H1 (cell line): ENCODE results near the gene ARHGEF11. TPM values are rescaled to one million over a fixed set of nuclear protein-coding genes. Genes with fewer than 3 reads are reported as not detected.

Experiments
- CTCF ChIA-PET: fragments of 300-600 bp; sonication (Branson Sonifier 250); formaldehyde crosslinking; loops from one replicate; lab custom pipeline; 2021; ENCODE audit not compliant: partially characterized antibody; lab: Charles Lee
- POLR2A ChIA-PET: fragments of 300-600 bp; sonication (Branson Sonifier 250); formaldehyde crosslinking; loops from one replicate; lab custom pipeline; 2021; ENCODE audit warnings: inconsistent platforms; ENCODE audit not compliant: partially characterized antibody; lab: Charles Lee
- DNase-seq, 2 experiments: peaks; one replicate each; pipeline versions ENCODE4 v3.0.0 to v3.0.0-alpha.2; 2010 to 2022; ENCODE audit warnings: low spot score in 2 of 2, low read depth in 1 of 2, mixed read lengths in 1 of 2
- FAIRE-seq: peaks from 2 replicates; lab custom pipeline; 2011; peaks lifted over from hg19 to GRCh38; lab: Jason Lieb, UNC
- H2AFZ ChIP-seq: 2 replicates; pipeline ENCODE4 v1.8.1; 2012; ENCODE audit warnings: low read length, inconsistent platforms
- H2AK5ac ChIP-seq: 2 replicates; pipeline ENCODE4 v1.6.1; 2013; ENCODE audit warnings: low read depth, low read length
- H2BK120ac ChIP-seq: replicated peaks from 2 replicates; pipeline ENCODE3; 2013; ENCODE audit warnings: low read depth, low read length, inconsistent platforms
- H2BK12ac ChIP-seq: 2 replicates; pipeline ENCODE4 v1.6.1; 2013; ENCODE audit warnings: low read depth, low read length
- H2BK15ac ChIP-seq: 2 replicates; pipeline ENCODE4 v1.6.1; 2013; ENCODE audit warnings: low read length
- H2BK20ac ChIP-seq: 2 replicates; pipeline ENCODE4 v1.6.1; 2013; ENCODE audit warnings: low read length
- H2BK5ac ChIP-seq: 2 replicates; pipeline ENCODE4 v1.6.1; 2013; ENCODE audit warnings: low read depth, low read length
- H3K14ac ChIP-seq: 2 replicates; pipeline ENCODE4 v1.6.1; 2013; ENCODE audit warnings: inconsistent platforms; ENCODE audit not compliant: insufficient read length
- H3K18ac ChIP-seq: 2 replicates; pipeline ENCODE4 v1.6.1; 2013; ENCODE audit warnings: low read length; ENCODE audit errors: extremely low read depth
- H3K23ac ChIP-seq: 2 replicates; pipeline ENCODE4 v1.6.1; 2013; ENCODE audit warnings: inconsistent platforms; ENCODE audit not compliant: insufficient read length
- H3K23me2 ChIP-seq: 2 replicates; pipeline ENCODE4 v1.6.1; 2013; ENCODE audit warnings: low read depth, low read length
- H3K27ac ChIP-seq: 2 replicates; pipeline ENCODE4 v1.6.1; 2011; ENCODE audit warnings: low read depth, low read length, inconsistent platforms
- H3K27me3 ChIP-seq, 4 experiments: replicated peaks in 1 of 4; 1 replicate in 1 of 4; 2 replicates in 3 of 4; pipeline versions ENCODE4 v1.6.1 to v1.8.1; 2011 to 2013; ENCODE audit warnings: low read length in 3 of 4, mild to moderate bottlenecking in 3 of 4, inconsistent platforms in 2 of 4, mixed read lengths in 2 of 4, moderate library complexity in 1 of 4; ENCODE audit not compliant: control insufficient read depth in 3 of 4, insufficient read depth in 3 of 4; ENCODE audit errors: extremely low read depth in 1 of 4
- H3K36me3 ChIP-seq, 4 experiments: 2 replicates each; pipeline versions ENCODE4 v1.6.1 to v1.8.1; 2011 to 2013; ENCODE audit warnings: mild to moderate bottlenecking in 4 of 4, low read length in 3 of 4, moderate library complexity in 2 of 4, control low read depth in 1 of 4, inconsistent platforms in 1 of 4; ENCODE audit not compliant: insufficient read depth in 4 of 4, control insufficient read depth in 2 of 4
- H3K4ac ChIP-seq: replicated peaks from 2 replicates; pipeline ENCODE3; 2013; ENCODE audit warnings: low read length, low read depth, mixed read lengths, inconsistent platforms; ENCODE audit not compliant: insufficient read length
- H3K4me1 ChIP-seq, 4 experiments: replicated peaks in 1 of 4; 1 replicate in 1 of 4; 2 replicates in 3 of 4; pipeline versions ENCODE4 v1.6.1 to v1.8.1; 2011 to 2013; ENCODE audit warnings: low read length in 3 of 4, inconsistent platforms in 2 of 4, mixed read lengths in 1 of 4; ENCODE audit not compliant: insufficient read depth in 4 of 4, control insufficient read depth in 3 of 4
- H3K4me2 ChIP-seq, 2 experiments: 2 replicates each; pipeline versions ENCODE4 v1.6.1 to v1.8.1; 2011 to 2013; ENCODE audit warnings: low read depth in 2 of 2, low read length in 2 of 2, control low read depth in 1 of 2, inconsistent platforms in 1 of 2, mild to moderate bottlenecking in 1 of 2; ENCODE audit not compliant: insufficient read depth in 1 of 2
- H3K4me3 ChIP-seq, 4 experiments: fragments of 200-600, 300-600 bp in 1 of 4; sonication (generic), shearing (Covaris generic), sonication (Bioruptor Twin) in 1 of 4; 2 replicates each; pipeline versions ENCODE4 v1.5.1 to v1.8.1; 2011 to 2016; ENCODE audit warnings: low read length in 4 of 4, low read depth in 3 of 4, control low read depth in 2 of 4, inconsistent platforms in 2 of 4, mild to moderate bottlenecking in 2 of 4, mixed read lengths in 1 of 4, moderate library complexity in 1 of 4; ENCODE audit not compliant: insufficient read depth in 2 of 4; ENCODE audit errors: extremely low read depth in 1 of 4
- H3K56ac ChIP-seq: replicated peaks from 2 replicates; pipeline ENCODE3; 2013; ENCODE audit warnings: low read depth, mild to moderate bottlenecking, mixed read lengths, low read length, inconsistent platforms; ENCODE audit not compliant: insufficient read length
- H3K79me1 ChIP-seq: 2 replicates; pipeline ENCODE4 v1.6.1; 2013; ENCODE audit warnings: low read depth, low read length, control low read depth
- H3K79me2 ChIP-seq, 2 experiments: 2 replicates each; pipeline versions ENCODE4 v1.6.1 to v1.8.1; 2012 to 2013; ENCODE audit warnings: low read length in 2 of 2, mild to moderate bottlenecking in 2 of 2, inconsistent platforms in 1 of 2; ENCODE audit not compliant: insufficient read depth in 2 of 2, control insufficient read depth in 1 of 2
- H3K9ac ChIP-seq, 4 experiments: replicated peaks in 1 of 4; 1 replicate in 1 of 4; 2 replicates in 3 of 4; pipeline versions ENCODE4 v1.6.1 to v1.8.1; 2011 to 2013; ENCODE audit warnings: low read depth in 3 of 4, low read length in 3 of 4, control low read depth in 2 of 4, mild to moderate bottlenecking in 2 of 4, moderate library complexity in 2 of 4, inconsistent platforms in 1 of 4; ENCODE audit errors: extremely low read depth in 1 of 4
- H3K9me3 ChIP-seq, 2 experiments: 2 replicates each; pipeline versions ENCODE4 v1.6.1 to v1.8.1; 2012 to 2013; ENCODE audit warnings: mild to moderate bottlenecking in 2 of 2, moderate library complexity in 2 of 2, control low read depth in 1 of 2, inconsistent platforms in 1 of 2, low read depth in 1 of 2, low read length in 1 of 2, mixed read lengths in 1 of 2; ENCODE audit not compliant: insufficient read depth in 2 of 2
- H4K20me1 ChIP-seq, 2 experiments: replicated peaks in 1 of 2; 2 replicates each; pipeline versions ENCODE3 to v1.8.1; 2011 to 2013; ENCODE audit warnings: inconsistent platforms in 2 of 2, low read length in 2 of 2, mild to moderate bottlenecking in 1 of 2; ENCODE audit not compliant: insufficient read depth in 2 of 2, control insufficient read depth in 1 of 2
- H4K5ac ChIP-seq: 2 replicates; pipeline ENCODE4 v1.6.1; 2013; ENCODE audit warnings: low read length, low read depth, mixed read lengths, inconsistent platforms; ENCODE audit not compliant: insufficient read length
- H4K8ac ChIP-seq: 2 replicates; pipeline ENCODE4 v1.8.0; 2013; ENCODE audit warnings: mild to moderate bottlenecking, moderate library complexity, low read length, inconsistent platforms; ENCODE audit not compliant: insufficient read depth; ENCODE audit errors: extremely low read depth
- H4K91ac ChIP-seq: replicated peaks from 2 replicates; pipeline ENCODE3; 2013; ENCODE audit warnings: low read length, mixed read lengths, inconsistent platforms; ENCODE audit not compliant: insufficient read length
- BACH1 ChIP-seq: IDR thresholded peaks from 2 replicates; pipeline ENCODE4 v1.6.1; 2012; ENCODE audit warnings: low read length, improper control_type of control experiment
- WGBS, 2 experiments: shearing (Covaris generic) in 1 of 2; methylation state at CpG; one replicate each; pipeline versions ENCODE4 v1.1.6 to v1.1.7; 2013 to 2015; ENCODE audit warnings: low lambda C conversion rate in 2 of 2, mixed read lengths in 2 of 2, inconsistent platforms in 1 of 2, low coverage in 1 of 2, missing lambda C conversion rate in 1 of 2; ENCODE audit not compliant: insufficient replicate concordance in 2 of 2, insufficient coverage in 1 of 2, insufficient read length in 1 of 2; ENCODE audit errors: extremely low coverage in 1 of 2, missing lambda C conversion rate in 1 of 2; 5-methylcytosine and 5-hydroxymethylcytosine counted together
- polyA plus RNA-seq, 7 experiments: library from polyadenylated mRNA; depleted of rRNA in 3 of 7; stranded (reverse) in 5 of 7; unstranded in 2 of 7; fragments of >200 nt in 5 of 7; fragments of 200-250 nt in 2 of 7; gene quantifications; 1 replicate in 5 of 7; 2 replicates in 1 of 7; 4 replicates in 1 of 7; pipeline versions ENCODE4 v1.2.1 to v1.2.3, GENCODE V29; 2011 to 2013; ENCODE audit warnings: missing spikeins in 2 of 7, mixed read lengths in 2 of 7
- total RNA-seq: library from RNA; stranded (reverse); fragmentation: NEBNext Ultra II Directional; extraction: Animal tissue kit (Norgen Biotek cat#: 25700); gene quantifications from 2 replicates; pipeline ENCODE4 v1.2.1, GENCODE V29; 2021

ARHGEF11 gene
- total and polyA plus RNA-seq, 2 of the 8 experiments (the other 6 are each of a cell fraction or from before 2014, with no cell fraction given) = 19.9 to 33.1 TPM

- Histone ChIP-seq H2BK20ac (no peak overlapping the region), H4K91ac (no peak overlapping the region), H2BK120ac (no peak overlapping the region), H3K23me2 (no peaks in the 10 kb centered on the region), H2BK5ac (no peak overlapping the region), H3K9me3 (no peaks in the 10 kb centered on the region), H3K36me3 (no peaks in the 10 kb centered on the region), H3K27ac (no peak overlapping the region), H4K20me1 (peaks cover 3 to 6% of the 10 kb centered on the region in 2 experiments), H2AFZ (no peak overlapping the region), H3K4me3 (no peak overlapping the region), H3K79me1 (peaks cover 15% of the 10 kb centered on the region; the same call in 1 of the 2 replicates), H3K79me2 (peaks cover 8 to 73% of the 10 kb centered on the region in 2 experiments), H3K23ac (no peak overlapping the region), H4K5ac (no peak overlapping the region), H3K4me2 (no peak overlapping the region), H3K27me3 (no peaks in the 10 kb centered on the region), H2BK15ac (no peak overlapping the region), H3K14ac (no peak overlapping the region), H2AK5ac (no peak overlapping the region), H4K8ac (no peak overlapping the region), H3K4ac (no peak overlapping the region), H3K18ac (no peak overlapping the region), H2BK12ac (no peak overlapping the region), H3K4me1 (peaks cover 0 to 9% (median 2%) of the 10 kb centered on the region in 4 experiments; a peak in 4 of 7 replicates), H3K56ac (no peak overlapping the region), H3K9ac (no peak overlapping the region)
- FAIRE-seq = no peak
- ChIA-PET CTCF (no interaction called here), POLR2A (interaction anchor here (0.7 kb wide), 2 partner anchors 28 to 196 kb away, joined by 3 to 4 read pairs; no protein-coding TSS in a partner anchor)
- TF ChIP-seq BACH1 = no peak
- WGBS, 2 experiments = 82% methylated on average over 3 of the region's 3 CpGs; no CpG with 5 or more reads in 1 of the 2 experiments
- no peak for DNase-seq
Measured at GRCh38 chr1:157032303-157032702, 13.2 kb downstream of the ARHGEF11 start.
